Muscle layer of colon (tissue), 2 donors: Measurements from ENCODE around the gene HELZ2.
A peak's percentile ranks its signal among the peaks of the same experiment; 100 is the strongest.
"Not testable (repeated sequence)": the region's sequence is repeated elsewhere in the genome, so short reads cannot be mapped to it uniquely, and the experiment has no call there.

ENCODE experiments used
- H3K27ac ChIP-seq: one replicate; pipeline ENCODE4 v1.7.0; 2013; ENCODE audit warnings: low read depth, mild to moderate bottlenecking, low read length, moderate library complexity
- H3K27me3 ChIP-seq, 2 donors: one replicate each; pipeline ENCODE4 v1.7.0; 2013; ENCODE audit warnings: low read length in 2 of 2, mild to moderate bottlenecking in 2 of 2; ENCODE audit not compliant: insufficient read depth in 2 of 2, control insufficient read depth in 1 of 2
- H3K36me3 ChIP-seq: one replicate; pipeline ENCODE4 v1.7.0; 2013; ENCODE audit warnings: mild to moderate bottlenecking, low read length; ENCODE audit not compliant: insufficient read depth
- H3K4me1 ChIP-seq: one replicate; pipeline ENCODE4 v1.7.0; 2013; ENCODE audit warnings: mild to moderate bottlenecking, low read length; ENCODE audit not compliant: insufficient read depth
- H3K4me3 ChIP-seq, 2 donors: one replicate each; pipeline ENCODE4 v1.7.0; 2013; ENCODE audit warnings: low read length in 2 of 2, low read depth in 1 of 2, mild to moderate bottlenecking in 1 of 2, moderate library complexity in 1 of 2
- H3K9ac ChIP-seq: one replicate; pipeline ENCODE4 v1.7.0; 2013; ENCODE audit warnings: low read length
- H3K9me3 ChIP-seq: one replicate; pipeline ENCODE4 v1.7.0; 2013; ENCODE audit warnings: mild to moderate bottlenecking, low read length
- donor health status: abdominal sarcoma.
- donor health status: Adenocarcinoma of cecum.

Gene HELZ2

DNA sequence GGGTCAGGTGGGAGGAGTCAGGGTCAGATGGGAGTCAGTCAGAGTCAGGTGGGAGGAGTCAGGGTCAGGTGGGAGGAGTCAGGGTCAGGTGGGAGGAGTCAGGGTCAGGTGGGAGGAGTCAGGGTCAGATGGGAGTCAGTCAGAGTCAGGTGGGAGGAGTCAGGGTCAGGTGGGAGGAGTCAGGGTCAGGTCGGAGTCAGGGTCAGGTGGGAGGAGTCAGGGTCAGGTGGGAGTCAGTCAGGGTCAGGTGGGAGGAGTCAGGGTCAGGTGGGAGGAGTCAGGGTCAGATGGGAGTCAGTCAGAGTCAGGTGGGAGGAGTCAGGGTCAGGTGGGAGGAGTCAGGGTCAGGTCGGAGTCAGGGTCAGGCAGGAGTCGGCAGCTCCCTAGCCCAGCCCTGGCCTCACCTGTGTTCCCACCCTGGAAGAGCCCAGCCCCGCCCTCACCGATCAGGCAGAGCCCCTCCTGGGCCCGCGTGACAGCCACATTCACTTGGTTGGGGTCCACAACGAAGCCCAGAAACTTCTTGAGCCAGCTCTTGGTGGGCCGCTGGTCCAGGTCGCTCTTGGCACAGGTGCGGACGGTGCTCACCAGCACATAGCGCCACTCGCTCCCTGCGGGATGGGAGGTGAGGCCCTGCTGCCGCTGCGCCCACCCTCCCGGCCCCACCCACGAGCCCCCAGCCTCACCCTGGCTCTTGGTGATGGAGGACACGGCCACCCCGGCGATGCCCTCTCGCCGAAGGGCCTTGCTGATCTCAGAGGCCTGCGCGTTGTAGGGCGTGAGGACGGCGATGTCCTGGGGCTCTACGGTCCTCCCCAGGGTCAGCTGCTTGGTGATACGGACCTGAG is 14.3 kb downstream of the HELZ2 start:
- H3K4me3 ChIP-seq, H3K4me1 ChIP-seq, H3K27ac ChIP-seq, H3K9ac ChIP-seq, H3K9me3 ChIP-seq, H3K27me3 ChIP-seq: not testable (repeated sequence)
- peaks cover 15% of the 10 kb centered on the region for H3K36me3 ChIP-seq

- Histone ChIP-seq H3K36me3 (peaks cover 15% of the 10 kb centered on the region), H3K4me3 (no peak overlapping the region), H3K9me3 (no peaks in the 10 kb centered on the region), H3K27me3 (peaks cover 0 to 9% of the 10 kb centered on the region in 2 donors), H3K4me1 (no peaks in the 10 kb centered on the region), H3K9ac (no peak overlapping the region), H3K27ac (no peak overlapping the region)
Measured at GRCh38 chr20:63558804-63559484, 15.1 kb downstream of the HELZ2 start.

GRCh38 chr20:63557481-63557891 is 16.6 kb downstream of the HELZ2 start:
- no peaks in the 10 kb centered on the region for H3K9me3 ChIP-seq
- H3K4me1 ChIP-seq, result no peaks in the 10 kb centered on the region
- H3K27me3 ChIP-seq, result peaks cover 0 to 23% of the 10 kb centered on the region in 2 donors
- no peak overlapping the region for H3K9ac ChIP-seq
- H3K27ac ChIP-seq, result no peak overlapping the region
- H3K4me3 ChIP-seq, result no peak overlapping the region
- H3K36me3 ChIP-seq, result peaks cover 15% of the 10 kb centered on the region

DNA sequence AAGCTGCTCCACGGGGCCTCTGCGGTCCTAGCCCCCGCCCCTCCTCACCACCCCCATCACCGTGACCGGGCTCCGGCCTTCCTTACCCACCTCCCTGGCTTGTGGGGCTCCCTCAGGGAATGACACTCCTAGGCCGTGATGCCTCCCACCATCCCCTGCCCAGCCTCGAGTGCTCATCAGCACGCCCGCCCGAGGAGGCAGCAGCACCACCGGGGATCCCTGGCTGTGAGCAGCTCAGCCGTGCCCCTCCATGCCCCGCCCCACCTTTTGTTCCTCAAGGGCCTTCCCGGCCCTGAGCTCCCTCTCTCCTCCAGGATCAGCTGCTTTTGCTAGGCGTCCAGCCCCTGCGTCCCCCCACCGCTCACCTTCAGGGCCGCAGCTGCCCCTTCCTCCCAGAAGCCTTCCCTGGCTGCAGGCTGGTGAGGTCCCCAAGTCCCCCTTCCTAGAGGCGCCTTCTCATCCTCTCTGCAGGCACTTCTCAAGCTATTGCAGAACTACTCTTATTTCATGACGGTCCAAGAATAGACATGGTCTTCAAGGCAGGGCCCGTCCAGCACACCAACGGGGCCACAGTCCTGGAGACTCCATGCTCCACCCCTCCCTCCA is 17.1 kb downstream of the HELZ2 start:
- H3K9ac ChIP-seq, result no peak overlapping the region
- no peak overlapping the region for H3K4me3 ChIP-seq

GRCh38 chr20:63555661-63556381 is 18.2 kb downstream of the HELZ2 start:
- no peaks in the 10 kb centered on the region for H3K9me3 ChIP-seq
- no peak overlapping the region for H3K27ac ChIP-seq
- H3K36me3 ChIP-seq, result peaks cover 7% of the 10 kb centered on the region
- no peak overlapping the region for H3K4me3 ChIP-seq
- no peak overlapping the region for H3K9ac ChIP-seq
- H3K27me3 ChIP-seq, result peaks cover 0 to 27% of the 10 kb centered on the region in 2 donors
- no peaks in the 10 kb centered on the region for H3K4me1 ChIP-seq

More for the DNA sequence above, 17.1 kb downstream of the HELZ2 start:
- H3K4me1 ChIP-seq, result no peaks in the 10 kb centered on the region
- H3K27me3 ChIP-seq, result peaks cover 0 to 23% of the 10 kb centered on the region in 2 donors
- no peaks in the 10 kb centered on the region for H3K9me3 ChIP-seq
- H3K36me3 ChIP-seq, result peaks cover 15% of the 10 kb centered on the region
- no peak overlapping the region for H3K27ac ChIP-seq

DNA sequence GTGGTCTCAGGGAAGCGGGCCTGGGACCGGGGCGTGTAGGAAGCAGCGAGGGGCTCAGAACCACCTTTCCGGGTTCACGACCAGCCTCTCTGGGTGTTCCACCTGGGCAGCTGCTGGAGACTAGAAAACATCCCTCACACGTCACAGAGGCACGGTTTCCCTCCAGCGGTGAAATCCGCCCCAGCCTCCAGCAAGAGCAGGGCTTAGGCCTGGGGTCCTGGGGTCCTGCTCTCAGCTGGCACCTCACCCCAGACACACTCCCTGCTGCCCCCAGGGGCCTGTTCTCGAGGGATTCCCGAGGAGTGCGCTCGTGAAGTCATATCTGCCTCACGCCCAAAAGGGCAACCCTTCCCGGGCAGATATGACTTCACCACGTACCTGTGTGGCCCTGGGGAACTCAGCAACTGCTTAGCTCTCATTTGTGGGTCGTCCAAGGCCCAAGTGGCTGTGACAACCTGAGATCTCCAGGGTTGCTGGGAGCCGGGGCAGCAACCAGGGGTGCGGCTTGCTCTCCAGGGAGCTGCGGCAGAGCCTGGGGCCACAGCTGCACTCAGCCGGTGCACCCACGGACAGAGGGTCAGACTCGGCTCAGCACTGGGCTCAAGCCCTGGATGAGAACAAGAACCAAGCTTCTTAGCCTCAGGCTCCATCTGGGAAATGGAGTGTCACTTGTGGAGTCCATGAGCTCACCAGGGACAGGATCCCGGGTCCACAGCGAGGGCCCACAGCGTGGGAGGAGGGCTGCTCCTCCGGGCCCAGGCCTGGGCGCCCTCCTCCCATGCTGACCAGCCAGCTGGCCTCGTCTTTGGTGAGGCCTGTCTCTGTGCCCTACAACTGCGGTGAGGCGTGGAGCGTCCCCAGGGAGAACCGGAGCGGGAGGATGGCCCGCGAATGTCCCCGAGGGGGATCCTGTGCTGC is 19.4 kb downstream of the HELZ2 start:
- no peaks in the 10 kb centered on the region for H3K4me1 ChIP-seq
- H3K27ac ChIP-seq, result no peak overlapping the region
- H3K9ac ChIP-seq, result no peak overlapping the region
- H3K27me3 ChIP-seq, result peaks cover 0 to 28% of the 10 kb centered on the region in 2 donors
- H3K4me3 ChIP-seq, result peak overlapping the region in 1 of 2 donors; percentile 36
- no peaks in the 10 kb centered on the region for H3K9me3 ChIP-seq
- H3K36me3 ChIP-seq, result no peaks in the 10 kb centered on the region

- H3K36me3 ChIP-seq, result no peaks in the 10 kb centered on the region
- no peak within 1 kb of the TSS for H3K9ac ChIP-seq
- H3K27ac ChIP-seq, result no peak within 1 kb of the TSS
- H3K9me3 ChIP-seq, result no peaks in the 10 kb centered on the region
- no peaks in the 10 kb centered on the region for H3K4me1 ChIP-seq
- H3K4me3 ChIP-seq, result peak within 1 kb of the TSS in 1 of 2 donors; percentile 36
- peaks cover 0 to 28% of the 10 kb centered on the region in 2 donors for H3K27me3 ChIP-seq
Measured at GRCh38 chr20:63553933-63554290, 20.1 kb downstream of the HELZ2 start, which contains the start of gene FNDC11. Gene FNDC11 (plus strand): TSS chr20:63554159. CDS start chr20:63555664, 1,505 bp downstream.

DNA sequence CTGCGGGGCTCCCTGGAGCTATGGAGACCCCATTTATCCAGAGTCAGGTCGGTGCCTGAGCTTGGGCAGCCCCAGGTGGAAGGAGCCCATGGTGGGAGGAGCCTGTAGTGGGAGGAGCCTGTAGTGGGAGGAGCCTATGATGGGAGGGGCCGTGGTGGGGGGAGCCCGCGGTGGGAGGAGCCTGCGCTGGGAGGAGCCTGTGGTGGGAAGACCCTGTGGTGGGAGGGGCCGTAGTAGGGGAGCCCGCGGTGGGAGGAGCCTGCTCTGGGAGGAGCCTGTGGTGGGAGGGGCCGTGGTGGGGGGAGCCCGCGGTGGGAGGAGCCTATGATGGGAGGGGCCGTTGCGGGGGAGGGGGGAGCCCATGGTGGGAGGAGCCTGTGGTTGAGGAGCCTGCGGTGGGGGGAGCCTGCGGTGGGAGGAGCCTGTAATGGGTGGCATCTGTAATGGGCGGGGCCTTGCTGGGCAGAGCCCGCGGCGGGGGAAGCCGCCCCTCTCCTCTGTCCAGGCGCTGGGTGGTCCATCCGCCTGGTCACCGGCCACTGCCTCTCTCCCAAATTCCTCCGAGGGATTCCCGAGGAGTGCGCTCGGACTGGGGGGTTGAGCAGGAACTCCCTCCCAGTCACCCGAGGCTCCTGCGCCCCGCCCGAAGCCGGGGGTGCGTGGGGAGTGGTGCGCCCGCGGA is 20.6 kb downstream of the HELZ2 start:
- H3K27me3 ChIP-seq, result peaks cover 0 to 33% of the 10 kb centered on the region in 2 donors
- H3K9me3 ChIP-seq, result no peaks in the 10 kb centered on the region
- no peaks in the 10 kb centered on the region for H3K36me3 ChIP-seq
- no peak overlapping the region for H3K27ac ChIP-seq
- peak overlapping the region in 1 of 2 donors; percentile 36 for H3K4me3 ChIP-seq
- H3K9ac ChIP-seq, result no peak overlapping the region
- H3K4me1 ChIP-seq, result no peaks in the 10 kb centered on the region

GRCh38 chr20:63552481-63553249 is 21.4 kb downstream of the HELZ2 start:
- peaks cover 0 to 40% of the 10 kb centered on the region in 2 donors for H3K27me3 ChIP-seq
- no peaks in the 10 kb centered on the region for H3K9me3 ChIP-seq
- no peak overlapping the region for H3K9ac ChIP-seq
- H3K4me3 ChIP-seq, result no peak overlapping the region
- no peak overlapping the region for H3K27ac ChIP-seq
- H3K4me1 ChIP-seq, result no peaks in the 10 kb centered on the region
- no peaks in the 10 kb centered on the region for H3K36me3 ChIP-seq
